HFFc6 (cell line): ENCODE results near the gene OLFM3. TPM values are rescaled to one million over a fixed set of nuclear protein-coding genes. Genes with fewer than 3 reads are reported as not detected.

Source experiments
- DNase-seq: peaks from one replicate; pipeline ENCODE4 v3.0.0-alpha.2; 2018
- H3K27ac Mint-ChIP-seq: 2 replicates; pipeline ENCODE4 v1.8.0; 2020; ENCODE audit warnings: mild to moderate bottlenecking, mixed read lengths
- H3K27me3 Mint-ChIP-seq: 2 replicates; pipeline ENCODE4 v1.8.0; 2021; ENCODE audit warnings: mild to moderate bottlenecking, moderate library complexity, mixed read lengths; ENCODE audit not compliant: insufficient read depth
- H3K36me3 Mint-ChIP-seq: 2 replicates; pipeline ENCODE4 v1.8.0; 2021; ENCODE audit warnings: low read depth, mixed read lengths
- H3K4me1 Mint-ChIP-seq: 2 replicates; pipeline ENCODE4 v1.8.0; 2020; ENCODE audit warnings: low read depth, mixed read lengths
- H3K4me3 Mint-ChIP-seq: 2 replicates; pipeline ENCODE4 v1.8.0; 2020; ENCODE audit warnings: mild to moderate bottlenecking, moderate library complexity, mixed read lengths
- H3K9me3 Mint-ChIP-seq: 2 replicates; pipeline ENCODE4 v1.8.0; 2020; ENCODE audit warnings: mild to moderate bottlenecking, mixed read lengths
- total RNA-seq, 6 experiments: library from RNA; stranded (reverse); fragmentation: NEBNext Ultra II Directional; extraction: Animal tissue kit (Norgen Biotek cat#: 25700); gene quantifications; 2 replicates in 1 of 6; 3 replicates in 5 of 6; pipeline ENCODE4 v1.2.3, GENCODE V29; 2021
- TF ChIP-seq, protein P1 (sequence below): fragments of 200-600 bp; sonication (generic); IDR thresholded peaks from 2 replicates; pipeline ENCODE4 v1.5.0; 2021; ENCODE audit warnings: antibody characterized with exemption, mild to moderate bottlenecking

Gene OLFM3
- total RNA-seq, 6 experiments from 2014 or later, result not detected

DNA sequence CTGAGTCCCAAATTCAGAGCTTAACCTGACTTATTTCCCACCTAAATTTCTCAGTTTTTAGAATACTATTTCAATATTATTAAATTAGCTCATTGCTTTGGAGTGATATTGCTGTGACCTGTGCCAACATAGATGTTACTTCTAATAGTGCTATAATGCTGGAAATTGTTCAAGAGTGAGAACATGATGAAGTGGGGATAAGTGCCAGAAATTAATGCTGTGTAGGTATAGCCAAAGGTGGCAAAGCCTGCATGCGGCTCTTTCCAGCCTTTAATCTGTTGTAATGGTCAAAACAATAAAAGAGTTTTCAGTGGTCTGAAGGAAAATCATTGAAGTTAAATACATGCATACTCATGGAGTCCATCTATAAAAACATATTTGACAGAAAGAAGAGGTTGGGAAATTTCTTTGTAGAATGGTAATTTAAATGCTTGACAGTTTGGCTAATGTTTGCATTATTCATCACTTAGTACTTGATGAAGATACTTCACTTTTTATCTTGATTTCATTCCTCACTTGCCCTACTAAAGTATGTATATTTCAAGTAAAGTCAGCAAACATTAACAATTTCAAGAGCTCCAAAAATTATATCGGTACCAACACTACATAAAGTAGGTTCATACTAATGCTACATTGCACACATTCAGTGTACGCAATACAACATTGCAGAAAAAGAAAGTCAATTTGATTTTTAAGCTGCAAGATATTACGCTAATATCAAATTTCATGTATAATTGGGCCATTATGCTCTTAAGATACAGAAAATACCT, 82.1 kb downstream of the OLFM3 start:
- H3K4me1 Mint-ChIP-seq, result no peaks in the 10 kb centered on the region
- DNase-seq, result no peak
- no peak overlapping the region for H3K27ac Mint-ChIP-seq
- no peaks in the 10 kb centered on the region for H3K27me3 Mint-ChIP-seq
- H3K4me3 Mint-ChIP-seq, result no peak overlapping the region
- H3K36me3 Mint-ChIP-seq, result no peaks in the 10 kb centered on the region
- TF ChIP-seq, protein P1, sequence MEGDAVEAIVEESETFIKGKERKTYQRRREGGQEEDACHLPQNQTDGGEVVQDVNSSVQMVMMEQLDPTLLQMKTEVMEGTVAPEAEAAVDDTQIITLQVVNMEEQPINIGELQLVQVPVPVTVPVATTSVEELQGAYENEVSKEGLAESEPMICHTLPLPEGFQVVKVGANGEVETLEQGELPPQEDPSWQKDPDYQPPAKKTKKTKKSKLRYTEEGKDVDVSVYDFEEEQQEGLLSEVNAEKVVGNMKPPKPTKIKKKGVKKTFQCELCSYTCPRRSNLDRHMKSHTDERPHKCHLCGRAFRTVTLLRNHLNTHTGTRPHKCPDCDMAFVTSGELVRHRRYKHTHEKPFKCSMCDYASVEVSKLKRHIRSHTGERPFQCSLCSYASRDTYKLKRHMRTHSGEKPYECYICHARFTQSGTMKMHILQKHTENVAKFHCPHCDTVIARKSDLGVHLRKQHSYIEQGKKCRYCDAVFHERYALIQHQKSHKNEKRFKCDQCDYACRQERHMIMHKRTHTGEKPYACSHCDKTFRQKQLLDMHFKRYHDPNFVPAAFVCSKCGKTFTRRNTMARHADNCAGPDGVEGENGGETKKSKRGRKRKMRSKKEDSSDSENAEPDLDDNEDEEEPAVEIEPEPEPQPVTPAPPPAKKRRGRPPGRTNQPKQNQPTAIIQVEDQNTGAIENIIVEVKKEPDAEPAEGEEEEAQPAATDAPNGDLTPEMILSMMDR, result no peak
- H3K9me3 Mint-ChIP-seq, result peaks cover 14% of the 10 kb centered on the region

DNA sequence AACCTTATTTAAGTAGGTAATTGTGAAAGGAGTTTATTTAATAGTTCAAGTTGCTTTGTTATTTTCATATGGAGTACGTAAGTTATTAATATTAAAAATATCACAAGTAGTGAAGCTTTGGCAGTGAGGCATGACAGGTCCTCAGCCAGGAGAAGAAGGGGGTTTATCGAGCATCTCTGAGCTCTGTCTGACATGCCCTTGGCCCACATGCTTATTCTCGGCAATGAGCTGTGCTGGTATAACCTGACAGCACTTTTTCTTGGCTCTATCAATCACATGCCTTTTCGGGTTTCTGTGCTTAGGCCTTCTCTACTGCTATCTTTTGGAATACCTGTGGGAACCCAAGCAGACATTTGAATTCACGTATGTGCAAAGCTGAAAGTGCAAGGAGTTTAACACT, 84.8 kb downstream of the OLFM3 start:
- no peaks in the 10 kb centered on the region for H3K27me3 Mint-ChIP-seq
- no peak overlapping the region for H3K27ac Mint-ChIP-seq

GRCh38 chr1:101908980-101909379, 87.7 kb downstream of the OLFM3 start:
- Mint-ChIP-seq H3K4me3 (no peak overlapping the region), H3K27ac (no peak overlapping the region), H3K36me3 (no peaks in the 10 kb centered on the region), H3K9me3 (peaks cover 24% of the 10 kb centered on the region), H3K27me3 (no peaks in the 10 kb centered on the region), H3K4me1 (no peaks in the 10 kb centered on the region)
- TF ChIP-seq, protein P1, result no peak
- DNase-seq, result no peak

More for the DNA sequence above, 84.8 kb downstream of the OLFM3 start:
- no peaks in the 10 kb centered on the region for H3K36me3 Mint-ChIP-seq
- DNase-seq, result no peak
- TF ChIP-seq, protein P1, result no peak
- no peak overlapping the region for H3K4me3 Mint-ChIP-seq
- H3K9me3 Mint-ChIP-seq, result peaks cover 20% of the 10 kb centered on the region
- H3K4me1 Mint-ChIP-seq, result no peaks in the 10 kb centered on the region

- TF ChIP-seq, protein P1, result no peak
- no peaks in the 10 kb centered on the region for H3K27me3 Mint-ChIP-seq
- H3K36me3 Mint-ChIP-seq, result no peaks in the 10 kb centered on the region
- DNase-seq, result no peak
- H3K9me3 Mint-ChIP-seq, result peaks cover 20% of the 10 kb centered on the region
- no peaks in the 10 kb centered on the region for H3K4me1 Mint-ChIP-seq
- H3K4me3 Mint-ChIP-seq, result no peak overlapping the region
- no peak overlapping the region for H3K27ac Mint-ChIP-seq
Measured at GRCh38 chr1:101907264-101907663, 89.5 kb downstream of the OLFM3 start.

DNA sequence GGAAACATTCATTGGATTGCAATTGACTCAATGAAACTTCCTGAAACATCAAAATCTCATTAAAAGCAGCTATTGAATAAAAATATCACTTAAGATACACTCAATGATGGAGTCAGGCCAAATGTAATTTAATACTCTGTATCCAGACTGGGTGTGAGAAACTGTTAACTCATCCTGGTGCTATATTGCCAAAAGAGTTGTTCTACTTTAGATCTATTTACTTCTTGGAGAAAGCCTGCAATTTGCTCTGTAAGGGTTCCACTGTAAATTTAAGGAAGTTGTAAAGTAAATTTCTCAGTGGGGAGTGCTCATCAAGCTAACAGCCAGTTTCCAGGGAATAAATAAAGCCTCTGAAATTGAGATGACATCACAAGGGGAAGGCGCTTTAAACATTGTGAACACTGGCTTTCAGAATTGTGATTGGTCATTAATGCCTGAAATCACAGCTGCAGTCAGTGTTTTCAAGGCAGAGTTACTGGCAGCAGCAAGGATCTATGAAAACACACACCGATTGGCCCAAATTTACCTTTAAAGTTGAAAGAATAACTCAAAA, 91.4 kb downstream of the OLFM3 start:
- no peak overlapping the region for H3K4me3 Mint-ChIP-seq
- H3K9me3 Mint-ChIP-seq, result peaks cover 17% of the 10 kb centered on the region
- TF ChIP-seq, protein P1, result no peak
- H3K27me3 Mint-ChIP-seq, result no peaks in the 10 kb centered on the region
- no peak for DNase-seq
- no peaks in the 10 kb centered on the region for H3K4me1 Mint-ChIP-seq
- H3K36me3 Mint-ChIP-seq, result no peaks in the 10 kb centered on the region
- no peak overlapping the region for H3K27ac Mint-ChIP-seq
